Measurements from ENCODE around the gene BEST2.
A peak's percentile ranks its signal among the peaks of the same experiment; 100 is the strongest.

BEST2 gene

DNA sequence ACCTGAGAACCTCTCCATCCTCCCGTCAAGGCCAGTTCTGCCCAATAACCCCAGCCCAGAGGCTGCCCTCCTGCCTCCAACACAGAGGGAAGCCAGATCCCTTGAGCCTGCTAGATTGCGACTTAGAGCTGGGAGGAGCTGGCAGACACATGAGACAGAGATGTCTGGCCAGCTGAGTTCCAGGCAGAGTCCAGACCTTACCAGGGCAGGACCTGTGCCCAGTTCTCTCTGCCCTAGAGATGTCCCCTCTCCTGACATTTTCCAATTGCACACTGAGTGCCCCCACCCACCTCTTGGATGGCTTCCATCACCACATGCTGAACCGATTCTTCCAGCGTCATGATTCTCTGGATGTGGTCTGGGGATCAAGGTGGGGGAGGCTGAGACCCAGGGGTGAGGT lies 20.7 kb downstream of the BEST2 start:
- DNase-seq: no peak

DNA sequence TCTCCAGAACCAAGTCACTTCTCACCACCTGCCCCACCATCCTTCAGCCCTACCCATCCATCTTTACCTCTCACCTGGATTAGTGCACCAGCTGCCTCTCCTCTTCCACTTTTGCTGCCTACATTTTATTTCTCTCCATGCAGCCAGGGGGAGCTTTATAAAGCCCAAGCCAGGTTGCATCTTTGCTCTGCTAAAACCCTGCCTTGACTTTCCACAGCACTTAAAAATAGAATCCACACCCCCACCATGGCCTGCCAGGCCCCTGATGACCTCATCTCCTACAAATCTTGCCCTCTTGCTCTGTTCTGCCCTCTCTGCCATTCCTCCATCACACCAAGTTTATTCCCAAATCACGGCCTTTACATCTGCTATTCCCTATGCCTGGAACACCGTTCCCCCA lies 22.0 kb downstream of the BEST2 start:
- DNase-seq: no peak

DNA sequence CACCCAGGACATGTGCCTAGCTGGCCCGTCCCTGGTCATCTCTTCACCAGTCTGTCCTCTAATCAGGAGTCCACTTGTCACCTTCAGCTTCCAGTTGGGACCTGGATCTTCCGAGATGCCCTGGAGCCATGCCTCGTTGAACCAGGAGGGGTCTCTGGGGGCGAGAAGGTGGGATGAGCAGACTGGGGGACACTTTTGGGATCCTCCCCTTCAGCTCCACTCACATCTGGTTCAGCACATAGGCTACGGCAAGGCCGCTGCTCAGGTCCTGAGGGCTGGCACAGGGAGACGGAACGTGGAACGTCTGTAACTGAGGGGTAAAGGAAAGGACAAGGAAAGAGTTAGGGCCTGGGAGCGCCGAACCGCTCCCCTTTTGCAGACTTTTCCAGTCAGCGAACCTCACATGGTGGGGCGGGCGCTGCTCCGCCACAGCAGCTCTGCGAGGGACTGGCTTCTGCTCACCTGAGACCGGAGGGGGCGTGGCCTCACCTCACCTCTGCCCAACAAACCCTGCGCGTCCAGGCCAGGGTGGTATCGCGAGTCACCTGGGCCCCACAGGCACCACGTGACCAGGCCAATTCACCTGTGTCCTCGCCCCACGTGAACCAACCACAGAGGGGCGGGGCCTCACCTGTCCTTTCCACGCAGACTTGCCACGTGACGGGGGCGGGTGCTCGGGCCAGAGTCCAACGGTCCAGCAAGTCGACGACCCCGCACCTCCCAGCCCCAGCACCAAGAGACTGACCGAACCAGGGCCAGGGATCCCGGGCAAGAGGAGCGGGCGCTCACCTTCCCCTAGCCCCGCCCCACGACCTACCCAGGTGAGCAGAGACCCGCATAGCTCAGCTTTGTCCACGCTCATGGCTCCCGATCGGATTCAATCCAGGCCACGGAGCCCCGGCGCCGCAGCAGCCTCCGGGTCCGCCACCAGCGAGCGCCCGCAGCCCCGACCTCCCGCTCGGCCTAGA lies 23.3 kb downstream of the BEST2 start, which contains the start of gene HOOK2:
Gene HOOK2 (minus strand): TSS at position 965 of the 968 bp plus-strand sequence. CDS start 103 bp downstream, at position 862.
- DNase-seq: no peak

DNA sequence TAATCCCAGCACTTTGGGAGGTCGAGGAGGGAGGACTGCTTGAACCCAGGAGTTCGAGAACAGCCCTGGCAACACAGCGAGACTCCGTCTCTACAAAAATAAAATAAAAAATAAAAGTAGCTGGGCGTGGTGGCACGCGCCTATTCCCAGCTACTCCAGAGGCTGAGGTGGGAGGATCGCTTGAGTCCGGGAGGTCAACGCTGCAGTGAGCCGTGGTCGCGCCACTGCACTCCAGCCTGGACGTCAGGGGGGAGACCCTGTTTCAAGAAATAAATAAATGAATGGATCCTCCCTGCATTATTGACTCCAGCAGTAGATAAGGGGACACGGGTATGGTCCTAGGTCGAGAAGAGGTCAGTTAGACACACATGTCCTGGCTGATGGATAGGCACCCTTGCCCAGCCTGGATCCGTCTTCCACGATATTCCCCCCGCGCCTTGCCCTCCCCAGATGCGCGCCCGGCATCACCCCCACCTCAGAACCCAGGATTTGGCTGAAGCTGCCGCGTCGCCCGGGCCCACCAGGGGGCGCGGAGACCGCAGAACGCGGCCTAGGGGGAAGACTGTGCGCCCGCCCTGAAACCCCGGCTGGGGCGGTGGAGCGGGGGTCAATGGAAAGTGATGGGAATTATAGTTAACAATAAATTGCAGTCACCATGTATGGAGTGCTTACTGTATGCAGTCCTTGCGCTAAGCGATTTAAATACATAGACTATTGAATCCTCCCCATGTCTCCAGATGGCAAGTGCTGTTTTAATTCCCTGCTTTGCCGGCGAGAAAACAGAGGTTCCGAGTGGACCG lies 25.8 kb downstream of the BEST2 start:
- DNase-seq: peak; percentile 69

DNA sequence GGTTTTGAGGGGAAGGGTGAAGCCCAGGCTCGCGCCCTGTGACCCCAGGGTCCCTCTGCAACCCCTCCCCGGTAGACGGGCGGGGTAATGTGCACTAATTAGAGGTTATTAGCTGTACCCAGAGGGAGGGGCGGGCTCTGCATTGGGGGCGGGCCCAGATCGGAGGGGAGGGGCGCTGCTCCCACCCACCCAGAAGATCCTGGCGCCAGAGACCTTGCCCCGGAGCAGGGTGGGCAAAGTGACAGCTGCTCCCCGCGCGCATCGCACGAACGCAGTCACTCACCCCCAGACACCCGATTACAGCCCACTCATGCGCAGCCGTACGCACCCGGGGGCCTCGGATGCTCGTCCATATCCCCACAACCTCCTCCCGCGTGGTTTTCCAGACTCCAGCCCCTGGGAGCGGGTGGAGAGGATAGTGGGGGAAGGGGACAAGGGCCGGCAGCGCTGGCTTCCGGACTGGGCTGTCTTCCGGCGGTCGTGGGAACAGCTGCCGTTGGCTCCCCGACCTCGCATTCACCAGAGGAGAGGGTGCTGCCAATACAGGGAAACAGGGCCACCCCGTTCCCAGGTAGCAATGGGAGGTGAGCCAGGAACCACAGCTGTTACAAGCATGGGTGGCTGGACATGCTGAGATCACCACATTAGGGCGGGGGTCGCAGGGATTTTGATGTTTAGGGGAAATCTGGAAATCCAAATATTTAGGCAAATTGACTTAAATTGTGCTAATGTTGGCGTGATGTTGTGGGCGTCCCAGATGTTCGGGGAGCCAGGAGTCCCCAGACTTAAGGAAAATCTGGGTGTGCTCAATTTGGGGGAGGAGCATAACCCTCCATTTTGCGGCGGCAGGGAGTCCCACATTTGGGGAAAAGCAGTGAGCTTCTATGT lies 26.7 kb downstream of the BEST2 start:
- peak; percentile 72 for DNase-seq

DNA sequence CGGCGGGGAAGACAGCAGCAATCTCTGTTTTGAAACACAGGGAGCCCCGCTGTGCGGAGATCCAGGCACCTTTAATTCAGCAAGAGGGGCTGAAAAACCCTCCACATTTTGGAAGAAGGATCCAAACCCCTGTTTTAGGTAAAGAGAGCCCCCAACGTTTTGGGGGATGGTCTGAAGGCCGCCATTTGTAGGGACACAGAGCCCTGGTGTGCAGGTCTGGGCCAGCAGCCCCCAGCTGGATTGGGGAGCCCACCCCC lies 27.2 kb downstream of the BEST2 start:
- DNase-seq: no peak

DNA sequence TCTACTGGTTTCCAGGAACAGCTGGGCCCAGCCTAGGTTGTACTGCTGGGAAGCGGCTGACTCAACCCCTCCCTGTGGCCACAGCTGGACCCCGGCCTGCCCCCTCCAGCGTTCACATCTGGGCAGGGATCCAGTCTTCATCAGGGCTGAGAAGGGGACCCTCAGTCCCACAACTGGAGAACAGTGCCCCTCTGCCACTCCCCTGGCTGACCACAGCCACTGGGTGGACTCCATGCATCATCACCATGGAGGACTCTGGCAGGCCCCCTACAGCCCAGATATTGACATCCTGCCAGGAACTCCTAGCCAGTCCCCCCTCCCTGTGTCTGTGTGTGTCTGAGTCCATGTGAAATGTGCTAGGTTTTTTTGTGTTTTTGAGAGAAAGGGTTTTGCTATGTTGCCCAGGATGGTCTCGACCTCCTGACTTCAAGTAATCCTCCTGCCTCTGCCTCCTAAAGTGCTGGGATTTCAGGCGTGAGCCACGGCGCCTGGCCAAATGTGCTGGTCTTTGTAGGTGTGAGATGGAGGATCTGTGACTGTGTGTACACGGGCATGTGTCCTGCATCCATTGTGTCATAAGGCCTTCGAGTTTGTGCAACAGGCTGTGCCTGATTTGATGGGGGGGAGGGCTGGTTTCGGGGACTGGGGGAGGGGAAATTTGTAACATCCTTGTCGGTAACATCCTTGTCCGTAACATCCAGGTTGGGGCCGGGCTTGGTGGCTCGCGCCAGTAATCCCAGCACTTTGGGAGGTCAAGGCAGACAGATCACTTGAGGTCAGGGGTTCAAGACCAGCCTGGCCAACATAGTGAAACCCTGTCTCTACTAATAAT lies 27.8 kb downstream of the BEST2 start:
- peak; percentile 40 for DNase-seq

DNA sequence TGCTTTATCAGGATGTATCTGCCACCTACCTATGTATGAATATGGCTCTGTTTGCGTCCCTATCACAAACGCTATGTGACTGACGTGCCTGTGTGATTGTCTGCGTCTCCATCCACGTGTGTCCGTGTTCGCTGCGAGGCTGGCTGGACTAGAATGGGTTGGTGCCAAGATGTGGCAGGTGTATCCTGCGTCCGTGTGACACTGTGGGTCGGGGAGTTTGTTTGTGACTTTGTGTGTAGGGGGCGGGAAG lies 30.5 kb downstream of the BEST2 start:
- no peak for DNase-seq

DNA sequence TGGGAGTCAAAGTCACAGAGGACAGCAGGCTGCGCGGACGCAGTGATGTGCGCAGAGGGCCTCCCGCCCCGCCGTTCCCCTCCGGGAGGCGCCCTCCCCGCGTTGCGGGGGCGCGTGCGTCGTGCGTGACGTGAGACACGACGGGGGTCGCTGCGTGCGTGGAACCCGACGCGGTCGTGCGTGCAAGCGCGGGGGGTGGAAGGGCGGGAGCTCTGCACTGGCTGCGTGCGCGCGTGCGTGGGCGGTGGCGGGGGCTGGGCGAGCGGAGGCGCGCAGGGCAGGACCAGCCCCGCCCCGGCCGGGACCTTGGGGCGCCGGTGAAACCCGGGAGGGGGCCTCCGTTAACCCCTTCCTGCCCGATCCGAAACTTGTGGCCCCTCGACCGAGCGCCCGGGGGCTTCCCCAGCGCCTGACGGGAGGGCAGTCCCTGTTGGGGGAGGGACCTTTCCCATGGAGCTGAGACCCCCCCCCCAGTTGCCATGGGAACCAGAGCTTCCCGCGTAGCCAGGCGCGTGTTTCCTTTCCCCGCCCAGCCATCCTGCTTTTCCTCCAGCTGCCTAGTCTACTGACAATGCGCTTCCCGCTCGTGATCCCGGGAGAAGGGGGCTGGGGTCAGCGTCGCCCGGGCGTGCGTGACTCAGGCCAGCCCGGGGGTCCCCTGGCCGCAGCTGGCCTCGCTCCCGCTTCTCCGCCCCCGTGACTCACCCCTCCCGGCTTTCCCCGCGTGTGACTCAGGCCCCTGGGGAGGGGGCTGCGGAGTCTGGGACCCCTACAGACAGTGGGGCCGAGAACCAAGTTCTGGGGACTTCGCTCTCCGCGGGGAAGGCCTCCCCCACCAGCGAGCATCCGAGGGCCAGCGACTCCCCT lies 31.1 kb downstream of the BEST2 start:
- peak; percentile 45 for DNase-seq

DNA sequence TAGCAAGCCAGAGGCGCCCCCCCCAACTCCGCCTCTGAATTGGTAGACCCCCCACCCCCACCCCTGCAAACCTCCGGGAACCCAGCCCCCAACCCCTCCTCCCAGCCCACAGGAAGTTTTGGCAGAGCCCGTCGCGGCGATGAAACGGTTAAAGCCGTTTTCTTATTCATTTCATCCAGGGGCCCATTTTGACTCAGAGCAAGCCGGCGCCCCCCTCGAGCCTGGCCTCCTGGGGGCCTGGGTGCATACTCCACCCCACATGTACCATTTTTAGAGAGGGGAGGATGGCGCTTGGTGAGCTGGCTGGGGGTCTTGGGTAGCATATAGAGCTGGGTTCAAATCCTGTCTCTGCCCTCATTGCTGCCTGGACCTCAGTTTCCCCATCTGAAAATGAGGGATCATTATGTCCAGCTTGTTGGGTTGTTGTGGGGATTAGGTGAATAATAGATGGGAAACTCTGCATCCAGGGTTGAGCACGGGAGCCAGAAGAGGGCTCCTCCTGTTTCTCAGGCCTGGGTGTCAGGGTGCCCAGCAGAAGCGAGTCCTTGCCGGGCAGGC lies 31.8 kb downstream of the BEST2 start:
- DNase-seq: no peak

DNA sequence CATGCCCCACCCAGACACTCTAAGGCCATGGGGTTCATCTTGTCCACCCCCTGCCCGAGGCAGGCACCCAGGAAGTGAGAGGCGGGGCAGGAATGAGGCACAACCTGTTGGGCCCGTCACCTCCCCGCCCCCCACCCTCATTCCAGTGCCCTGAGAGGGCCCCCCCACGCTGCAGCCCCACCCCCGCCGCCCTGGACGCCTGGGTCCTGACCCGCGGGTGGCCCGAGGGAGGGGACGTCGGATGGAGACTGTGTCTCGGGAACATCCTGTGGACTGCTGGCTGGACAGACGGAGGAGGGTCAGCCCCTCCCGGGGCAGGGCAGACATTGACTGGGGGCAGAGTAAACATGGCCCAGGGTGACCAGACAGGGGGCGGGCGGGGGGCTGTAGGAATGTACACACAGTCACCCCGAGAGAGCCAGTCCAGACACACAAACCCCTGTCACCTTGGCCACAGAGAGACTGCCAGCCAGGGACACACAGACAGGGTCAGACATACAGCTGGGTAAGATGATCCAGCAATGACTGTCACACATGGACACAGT lies 32.3 kb downstream of the BEST2 start:
- no peak for DNase-seq

DNA sequence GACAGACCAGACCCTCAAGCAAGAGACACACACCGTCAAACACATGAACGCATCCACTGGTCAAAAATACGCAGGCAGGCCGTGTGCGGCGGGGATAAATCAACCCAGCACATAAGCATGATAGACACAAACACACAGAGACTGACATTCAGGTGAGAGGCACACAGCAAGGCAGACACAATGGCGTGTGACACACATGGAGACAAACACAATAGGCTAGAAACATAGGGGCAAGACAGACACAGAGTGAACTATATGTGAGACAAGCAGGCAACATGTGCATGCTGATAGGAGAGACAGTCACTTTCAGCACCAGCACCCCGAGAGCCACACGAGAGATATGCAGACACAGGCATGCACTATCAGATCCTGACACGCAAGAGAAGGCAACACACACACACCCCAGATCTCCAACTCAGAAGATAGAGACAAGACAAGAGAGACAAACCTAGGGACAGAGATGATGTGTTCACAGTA lies 32.8 kb downstream of the BEST2 start:
- DNase-seq: no peak

DNA sequence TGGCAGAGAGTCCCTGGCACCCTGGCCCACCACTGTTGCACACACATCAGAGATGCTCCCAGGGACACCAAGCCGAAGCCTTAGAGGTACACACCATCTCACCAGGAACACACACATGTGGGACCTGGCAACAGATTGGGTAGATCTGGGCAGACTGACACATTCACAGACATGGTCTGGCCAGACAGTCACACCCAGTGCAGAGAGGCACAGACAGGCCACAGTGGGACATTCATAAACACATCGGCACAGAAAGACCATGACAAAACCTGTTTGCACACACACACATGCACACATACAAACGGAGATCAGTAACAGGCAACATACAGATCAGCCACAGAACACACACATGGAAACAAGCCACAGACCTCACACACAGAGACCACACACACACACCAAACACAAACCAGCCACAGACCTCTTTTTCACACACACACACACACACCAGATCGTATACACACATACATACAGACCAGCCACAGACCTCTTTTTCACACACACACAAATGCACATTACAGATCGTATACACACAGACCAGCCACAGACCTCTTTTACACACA lies 33.4 kb downstream of the BEST2 start:
- no peak for DNase-seq

DNA sequence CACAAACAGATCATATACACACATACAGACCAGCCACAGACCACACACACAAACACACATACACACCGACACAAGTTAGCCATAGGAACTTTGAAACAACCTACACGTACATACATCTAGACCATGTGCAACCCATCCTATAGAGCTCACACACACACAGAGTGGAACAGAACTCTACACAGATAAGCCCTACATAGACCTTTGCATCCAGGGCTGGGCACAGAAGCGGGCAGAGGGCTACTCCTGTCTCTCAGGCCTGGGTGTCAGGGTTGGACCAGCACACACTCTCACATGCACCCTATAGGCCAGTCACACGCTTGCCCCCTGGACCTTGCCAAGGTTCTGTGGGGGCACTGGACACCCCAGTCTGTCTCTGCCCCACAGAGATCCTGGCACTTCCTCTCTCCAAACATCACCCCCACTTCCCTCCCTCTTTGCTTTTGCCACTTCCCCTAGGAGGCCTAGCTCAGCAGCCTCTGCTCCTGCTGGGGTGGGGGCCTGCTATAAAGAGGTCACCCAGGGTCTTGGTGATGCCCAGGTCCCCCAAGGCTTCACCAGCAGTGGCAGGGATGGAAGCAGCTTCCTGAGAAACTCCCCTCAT lies 33.9 kb downstream of the BEST2 start:
- DNase-seq: no peak

DNA sequence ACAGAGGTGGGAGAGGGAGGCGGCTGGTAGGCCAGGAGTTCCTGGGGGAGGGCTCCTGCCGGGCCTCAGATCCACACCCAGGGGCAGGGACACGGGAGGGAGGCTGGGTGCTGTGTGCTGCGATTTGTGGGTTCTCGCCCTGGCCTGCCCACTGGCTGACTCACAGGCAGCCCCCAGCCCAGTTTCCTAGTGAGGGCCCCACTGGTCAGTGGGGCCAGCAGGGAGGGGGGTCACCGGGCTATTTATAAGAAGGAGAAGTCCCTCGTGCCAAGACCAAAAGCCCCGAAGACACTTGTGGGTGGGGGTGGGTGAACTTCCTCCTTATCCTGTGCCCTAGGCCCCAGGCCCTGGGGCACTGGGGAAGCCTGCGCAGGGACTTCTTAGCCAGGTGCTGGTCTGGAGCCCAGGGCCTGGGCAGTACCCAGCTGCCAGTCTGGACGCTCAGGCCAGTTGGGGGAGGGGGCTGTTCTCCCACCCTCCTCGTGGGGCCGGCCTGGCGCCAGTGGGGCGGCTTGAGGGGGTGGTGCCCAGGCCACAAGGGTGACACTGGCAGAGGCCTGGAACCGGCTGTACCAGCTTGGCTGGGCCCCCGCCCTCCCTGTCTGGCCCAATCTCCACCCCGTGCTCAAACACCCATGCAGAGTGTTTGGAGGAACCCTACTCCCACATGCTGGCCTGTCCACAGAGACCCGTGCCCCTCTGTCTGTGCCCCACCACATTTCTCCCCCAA lies 34.7 kb downstream of the BEST2 start:
- no peak for DNase-seq

DNA sequence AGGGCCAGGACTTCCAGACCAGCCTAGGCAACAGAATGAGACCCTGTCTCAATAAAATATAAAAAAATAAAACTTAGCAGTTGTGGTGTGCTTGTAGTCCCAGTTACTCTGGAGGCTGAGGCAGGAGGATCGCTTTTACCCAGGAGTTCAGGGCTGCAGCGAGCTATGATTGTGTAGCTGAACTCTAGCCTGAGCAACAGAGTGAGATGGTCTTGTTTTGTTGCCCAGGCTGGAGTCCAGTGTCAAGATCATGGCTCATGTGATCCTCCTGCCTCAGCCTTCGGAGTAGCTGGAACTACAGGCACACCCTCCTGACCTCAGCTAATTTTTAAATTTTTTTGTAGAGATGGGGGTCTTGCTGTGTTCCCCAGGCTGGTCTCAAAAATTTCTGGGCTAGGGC lies 35.4 kb downstream of the BEST2 start:
- no peak for DNase-seq

DNA sequence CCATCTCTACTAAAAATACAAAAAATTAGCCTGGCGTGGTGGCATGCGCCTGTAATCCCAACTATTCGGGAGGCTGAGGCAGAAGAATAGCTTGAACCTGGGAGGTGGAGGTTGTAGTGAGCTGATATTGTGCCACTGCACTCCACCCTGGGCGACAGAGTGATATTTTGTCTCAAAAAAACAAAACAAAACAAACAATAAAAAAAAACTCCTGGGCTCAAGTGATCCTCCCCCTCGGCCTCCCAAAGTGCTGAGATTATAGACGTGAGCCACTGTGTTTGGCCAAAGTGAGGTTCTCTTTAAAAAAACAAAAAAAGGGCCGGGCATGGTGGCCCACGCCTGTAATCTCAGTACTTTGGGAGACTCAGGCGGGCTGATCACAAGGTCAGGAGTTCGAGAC lies 35.9 kb downstream of the BEST2 start:
- DNase-seq: no peak

DNA sequence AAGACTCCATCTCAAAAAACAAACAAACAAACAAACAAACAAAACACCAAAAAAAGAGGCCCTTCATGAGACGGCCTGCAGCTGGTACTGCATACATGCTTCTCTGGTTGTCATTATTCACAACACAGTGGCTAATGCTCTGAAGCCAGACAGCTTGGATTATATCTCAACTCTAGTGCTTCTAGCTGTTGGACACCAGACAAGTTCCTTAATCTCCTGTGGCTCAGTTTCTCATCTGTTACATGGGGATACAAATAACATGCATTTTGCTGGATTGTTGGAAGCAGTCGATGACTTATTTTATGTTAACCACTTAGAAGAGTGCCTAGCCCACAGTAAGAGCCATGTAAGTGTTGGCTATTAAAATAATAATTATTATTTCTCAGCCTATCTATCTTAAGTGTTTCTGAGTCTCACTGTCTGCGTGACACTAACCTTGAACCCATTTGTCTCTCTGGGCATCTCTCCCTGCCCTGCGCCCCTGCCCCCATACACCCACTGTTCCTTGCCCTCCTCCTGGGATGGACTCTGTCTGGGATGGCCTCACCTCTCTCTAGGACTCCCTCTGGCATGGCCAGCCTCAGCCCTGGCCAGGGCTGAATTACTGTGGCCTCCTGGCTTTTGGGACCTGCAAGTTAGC lies 36.6 kb downstream of the BEST2 start:
- DNase-seq: peak; percentile 41

DNA sequence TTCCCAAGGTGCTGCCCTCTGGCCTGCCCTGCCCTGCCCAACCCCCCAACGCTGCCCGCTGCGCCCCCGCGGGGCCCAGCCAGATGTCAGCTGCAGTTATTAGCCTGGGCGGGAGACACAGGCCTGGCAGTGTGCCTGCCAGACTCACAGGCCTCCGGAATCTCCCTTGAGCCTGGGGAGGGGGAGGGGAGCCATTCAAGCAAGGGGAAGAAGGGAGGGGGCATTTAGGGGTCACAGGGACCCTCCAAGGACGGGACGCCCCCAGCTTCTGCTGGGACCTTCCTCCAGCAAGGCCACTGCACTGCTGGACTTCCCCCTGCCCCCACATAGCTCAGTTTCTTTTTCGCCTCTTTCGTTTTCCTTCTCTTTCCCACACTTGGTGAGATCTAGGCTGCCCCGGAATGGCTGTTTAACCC lies 37.1 kb downstream of the BEST2 start:
- peak; percentile 75 for DNase-seq
